ENCODE data around the gene MTUS2. TPM values are rescaled to one million over a fixed set of nuclear protein-coding genes. Genes with fewer than 3 reads are reported as not detected.

The MTUS2 gene
- total RNA-seq, 1 donor from 2014 or later, result not detected

DNA sequence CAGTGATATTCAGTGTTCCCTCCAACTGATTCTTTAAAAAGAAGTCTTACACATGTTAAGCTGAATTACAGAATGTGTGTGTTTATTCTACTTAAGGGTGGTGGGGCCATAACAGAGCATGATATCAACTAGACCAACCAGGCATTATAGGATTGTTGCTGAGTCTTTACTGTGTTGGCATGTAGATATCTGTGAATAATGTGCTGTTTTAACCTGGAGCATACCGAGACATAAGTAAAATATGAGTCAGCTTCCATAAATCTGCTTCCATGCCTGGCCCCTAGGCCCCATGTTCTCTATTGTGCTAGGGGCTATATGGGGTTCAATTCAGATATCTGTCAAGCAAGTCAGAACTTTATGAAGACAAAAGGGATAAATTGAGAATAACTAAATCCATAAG, 295.7 kb downstream of the MTUS2 start:
- no peak for DNase-seq (ENCODE audit: low spot score)
- no peaks in the 10 kb centered on the region for H3K4me1 Mint-ChIP-seq (ENCODE audit: low read depth)
- intact Hi-C loops (cut with micrococcal nuclease), result no loop called here
- no peak overlapping the region for H3K4me3 Mint-ChIP-seq
- no peaks in the 10 kb centered on the region for H3K9me3 Mint-ChIP-seq
- no peak overlapping the region for H3K27ac Mint-ChIP-seq
- no peaks in the 10 kb centered on the region for H3K36me3 Mint-ChIP-seq (ENCODE audit: low read depth)
- H3K27me3 Mint-ChIP-seq (ENCODE audit: insufficient read depth), result no peaks in the 10 kb centered on the region

DNA sequence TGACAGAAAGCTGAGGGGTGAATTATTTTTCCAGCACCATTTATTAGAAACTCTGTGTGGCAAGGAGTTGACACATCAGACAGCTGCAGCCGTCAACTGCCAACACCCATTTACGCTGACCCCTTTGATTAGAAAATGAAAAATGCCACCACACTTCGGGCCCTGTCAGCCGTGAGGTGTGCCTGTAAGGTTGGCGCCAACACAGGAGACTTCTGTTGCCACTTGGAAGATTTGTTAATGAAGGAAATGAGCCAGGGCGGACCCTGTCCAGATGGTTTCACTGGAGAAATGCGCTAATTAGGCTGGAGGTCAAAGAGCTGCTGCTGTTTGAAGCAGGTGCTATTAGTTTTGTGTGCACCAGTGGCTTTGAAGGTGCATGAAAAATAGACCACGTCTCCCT, 297.5 kb downstream of the MTUS2 start:
- Mint-ChIP-seq H3K9me3 (no peaks in the 10 kb centered on the region), H3K27me3 (ENCODE audit: insufficient read depth) (no peaks in the 10 kb centered on the region), H3K27ac (no peak overlapping the region), H3K4me3 (no peak overlapping the region), H3K4me1 (ENCODE audit: low read depth) (no peaks in the 10 kb centered on the region), H3K36me3 (ENCODE audit: low read depth) (no peaks in the 10 kb centered on the region)
- DNase-seq (ENCODE audit: low spot score), result no peak
- intact Hi-C loops (cut with micrococcal nuclease), result no loop called here

DNA sequence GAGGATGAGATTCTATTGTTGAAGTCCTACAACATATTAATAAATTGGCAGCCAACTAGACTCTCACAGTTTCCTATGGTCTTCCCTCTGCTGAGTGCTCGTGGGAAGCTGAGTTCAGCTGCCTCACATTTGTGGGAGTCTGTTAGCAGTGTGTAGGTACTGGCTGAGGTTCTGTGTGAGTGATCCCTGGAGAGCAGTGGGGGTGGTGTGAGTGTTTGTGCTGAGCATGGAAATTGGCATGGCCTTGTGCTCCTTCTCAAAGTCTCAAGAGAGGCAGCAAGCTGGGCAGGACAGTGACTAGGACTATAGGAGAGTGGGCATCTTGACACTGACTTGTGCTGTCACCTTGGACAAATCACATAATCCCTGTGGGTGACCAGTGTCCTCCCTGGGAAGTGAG, 298.3 kb downstream of the MTUS2 start:
- H3K27ac Mint-ChIP-seq, result no peak overlapping the region
- H3K36me3 Mint-ChIP-seq (ENCODE audit: low read depth), result no peaks in the 10 kb centered on the region
- intact Hi-C loops (cut with micrococcal nuclease), result no loop called here

DNA sequence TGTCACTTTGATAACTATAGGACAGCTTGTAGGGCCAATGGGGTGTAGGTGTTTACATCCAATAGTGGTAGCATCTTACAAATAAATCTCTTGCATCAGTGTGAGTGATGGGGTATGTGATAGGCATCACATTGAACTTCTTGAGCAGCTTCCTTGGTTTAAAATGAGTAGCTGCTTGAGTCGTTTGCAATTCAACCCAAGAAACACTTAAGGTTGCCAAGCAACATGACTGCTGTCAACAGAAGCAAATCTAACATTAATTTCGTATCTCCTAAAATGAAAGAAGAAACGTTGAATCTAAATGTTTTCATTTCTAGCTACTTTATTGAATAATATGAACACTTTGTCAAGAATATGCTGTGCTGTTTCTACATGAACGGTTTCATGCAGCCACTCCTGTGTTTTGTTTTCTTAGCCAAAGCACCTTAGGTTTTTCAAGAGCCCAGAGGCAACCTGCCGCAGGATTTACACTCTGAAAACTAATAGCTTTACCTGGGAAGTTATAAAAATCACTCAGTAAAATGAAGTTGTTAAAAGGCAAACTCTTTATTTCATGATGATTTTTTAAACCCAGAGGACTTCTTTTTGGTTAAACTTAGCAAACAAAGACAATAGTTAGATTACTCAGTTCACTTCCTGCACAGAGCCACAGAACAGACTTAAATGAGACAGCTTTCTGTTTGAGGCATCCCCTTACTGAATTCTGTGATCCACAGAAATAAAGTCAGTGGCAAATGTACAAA, 305.2 kb downstream of the MTUS2 start:
- Mint-ChIP-seq H3K27me3 (ENCODE audit: insufficient read depth) (peaks cover 2% of the 10 kb centered on the region), H3K36me3 (ENCODE audit: low read depth) (no peaks in the 10 kb centered on the region), H3K4me3 (no peak overlapping the region), H3K4me1 (ENCODE audit: low read depth) (peaks cover 7% of the 10 kb centered on the region), H3K9me3 (peaks cover 7% of the 10 kb centered on the region), H3K27ac (peak overlapping the region; percentile 29)
- no peak for DNase-seq (ENCODE audit: low spot score)
- intact Hi-C loops (cut with micrococcal nuclease), result no loop called here

More for the DNA sequence above, 298.3 kb downstream of the MTUS2 start:
- DNase-seq (ENCODE audit: low spot score), result no peak
- no peak overlapping the region for H3K4me3 Mint-ChIP-seq
- no peaks in the 10 kb centered on the region for H3K4me1 Mint-ChIP-seq (ENCODE audit: low read depth)
- H3K27me3 Mint-ChIP-seq (ENCODE audit: insufficient read depth), result no peaks in the 10 kb centered on the region
- no peaks in the 10 kb centered on the region for H3K9me3 Mint-ChIP-seq

DNA sequence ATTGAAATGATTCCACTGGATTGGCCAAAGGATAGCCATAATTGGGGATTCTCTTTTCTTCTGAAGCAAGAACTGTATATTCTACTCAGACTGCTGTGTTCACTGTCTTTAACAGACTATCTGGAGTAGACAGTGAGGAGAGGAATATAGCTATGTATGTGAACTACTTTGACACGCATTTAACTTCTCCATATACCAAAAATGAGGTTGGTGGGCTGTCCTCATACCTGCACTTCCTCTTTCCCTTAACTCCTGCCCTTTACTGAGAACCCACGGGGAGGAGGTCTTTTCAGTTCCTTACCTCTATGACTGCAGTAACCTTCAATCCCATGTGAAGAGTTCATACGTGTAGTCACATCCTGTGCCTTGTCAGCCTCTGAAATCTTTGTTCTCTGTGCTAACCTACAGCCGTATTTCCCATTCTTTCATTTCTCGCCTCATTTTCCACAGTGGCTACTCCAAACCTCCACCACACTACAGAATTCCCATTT, 305.8 kb downstream of the MTUS2 start:
- H3K9me3 Mint-ChIP-seq, result peaks cover 7% of the 10 kb centered on the region
- peaks cover 2% of the 10 kb centered on the region for H3K27me3 Mint-ChIP-seq (ENCODE audit: insufficient read depth)
- peak overlapping the region; percentile 31 for H3K27ac Mint-ChIP-seq
- H3K4me1 Mint-ChIP-seq (ENCODE audit: low read depth), result peaks cover 7% of the 10 kb centered on the region
- H3K4me3 Mint-ChIP-seq, result no peak overlapping the region
- no peaks in the 10 kb centered on the region for H3K36me3 Mint-ChIP-seq (ENCODE audit: low read depth)
- DNase-seq (ENCODE audit: low spot score), result no peak
- intact Hi-C loops (cut with micrococcal nuclease), result no loop called here

DNA sequence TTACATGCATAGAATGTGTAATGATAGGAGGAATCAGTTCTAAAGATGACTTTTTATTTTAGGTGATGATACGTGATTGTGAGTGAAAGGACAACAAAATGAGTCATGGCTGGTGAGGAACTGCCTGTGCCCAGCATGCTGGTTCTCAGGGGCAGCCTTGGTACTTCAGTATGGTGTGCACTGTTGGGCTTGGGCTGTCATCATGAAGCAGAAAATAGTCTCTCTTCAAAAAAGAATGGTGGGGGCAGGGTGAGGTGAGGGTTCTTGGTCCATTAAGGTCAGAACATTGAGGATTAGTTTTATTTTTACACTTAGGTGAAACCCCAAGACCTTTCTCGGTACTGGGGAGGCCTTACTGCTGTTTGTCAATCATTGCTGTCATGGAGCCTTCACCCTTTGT, 309.5 kb downstream of the MTUS2 start:
- peaks cover 7% of the 10 kb centered on the region for H3K9me3 Mint-ChIP-seq
- no peak for DNase-seq (ENCODE audit: low spot score)

DNA sequence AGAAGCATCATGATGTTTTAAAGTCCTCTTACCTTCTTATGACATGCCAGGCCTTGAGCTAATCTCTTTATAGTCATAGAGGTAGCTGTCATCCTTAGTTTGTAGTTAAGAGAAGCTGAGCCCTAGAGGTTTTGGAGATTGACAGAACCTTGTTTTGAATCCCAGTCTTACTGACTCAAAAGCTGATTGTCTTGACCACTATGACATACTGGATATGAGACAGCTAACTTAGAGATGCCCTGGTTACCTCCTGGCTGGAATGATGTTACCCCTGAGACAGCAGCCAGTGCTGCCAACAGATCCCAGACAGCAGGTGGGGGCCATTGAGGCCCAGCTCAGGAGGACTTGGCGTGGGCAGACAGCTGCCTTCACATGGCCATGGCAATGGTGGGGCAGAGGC, 311.0 kb downstream of the MTUS2 start:
- Mint-ChIP-seq H3K4me1 (ENCODE audit: low read depth) (peaks cover 3% of the 10 kb centered on the region), H3K4me3 (no peak overlapping the region), H3K9me3 (peaks cover 7% of the 10 kb centered on the region), H3K27me3 (ENCODE audit: insufficient read depth) (peaks cover 2% of the 10 kb centered on the region), H3K36me3 (ENCODE audit: low read depth) (no peaks in the 10 kb centered on the region), H3K27ac (no peak overlapping the region)
- intact Hi-C loops (cut with micrococcal nuclease), result no loop called here
- DNase-seq (ENCODE audit: low spot score), result no peak

More for the DNA sequence above, 309.5 kb downstream of the MTUS2 start:
- H3K27ac Mint-ChIP-seq, result no peak overlapping the region
- intact Hi-C loops (cut with micrococcal nuclease), result no loop called here
- H3K27me3 Mint-ChIP-seq (ENCODE audit: insufficient read depth), result peaks cover 2% of the 10 kb centered on the region
- peaks cover 7% of the 10 kb centered on the region for H3K4me1 Mint-ChIP-seq (ENCODE audit: low read depth)
- no peaks in the 10 kb centered on the region for H3K36me3 Mint-ChIP-seq (ENCODE audit: low read depth)
- no peak overlapping the region for H3K4me3 Mint-ChIP-seq

DNA sequence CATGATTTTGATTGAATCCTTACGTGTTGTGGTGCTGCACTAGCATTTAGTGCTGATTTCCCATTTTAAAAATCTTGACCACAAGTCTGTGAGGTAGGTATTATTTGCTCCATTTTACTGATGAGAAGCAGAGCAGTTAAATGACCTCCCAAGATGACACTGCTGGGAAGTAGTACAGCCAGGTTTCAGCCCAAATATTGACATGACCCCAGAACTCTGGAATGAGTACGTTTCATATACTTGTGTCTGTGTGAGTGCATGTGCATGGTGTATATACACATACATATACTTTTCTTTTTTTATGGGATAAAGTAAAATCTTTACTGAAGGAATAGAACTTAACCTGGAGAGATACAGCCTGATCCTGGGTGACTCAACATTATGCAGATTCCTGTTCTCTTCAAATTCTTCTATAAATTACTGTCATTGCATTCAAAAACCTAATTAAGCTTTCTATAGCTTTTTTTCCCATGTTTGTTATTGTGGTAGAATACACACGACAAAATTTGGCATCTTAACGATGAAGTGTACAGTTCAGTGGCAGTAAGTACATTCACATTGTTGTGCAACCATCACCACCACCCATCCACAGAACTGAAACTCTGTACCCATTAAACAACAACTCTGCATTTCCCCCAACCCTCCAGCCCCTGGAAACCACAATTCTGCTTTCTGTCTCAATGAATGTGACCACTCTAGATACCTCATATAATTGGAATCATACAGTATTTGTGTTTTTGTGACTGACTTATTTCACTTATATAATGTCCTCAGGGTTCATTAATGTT, 311.9 kb downstream of the MTUS2 start:
- Mint-ChIP-seq H3K27me3 (ENCODE audit: insufficient read depth) (peaks cover under 1% of the 10 kb centered on the region), H3K36me3 (ENCODE audit: low read depth) (no peaks in the 10 kb centered on the region), H3K27ac (no peak overlapping the region), H3K4me1 (ENCODE audit: low read depth) (no peaks in the 10 kb centered on the region), H3K9me3 (peaks cover 8% of the 10 kb centered on the region), H3K4me3 (no peak overlapping the region)
- intact Hi-C loops (cut with micrococcal nuclease), result no loop called here
- no peak for DNase-seq (ENCODE audit: low spot score)

DNA sequence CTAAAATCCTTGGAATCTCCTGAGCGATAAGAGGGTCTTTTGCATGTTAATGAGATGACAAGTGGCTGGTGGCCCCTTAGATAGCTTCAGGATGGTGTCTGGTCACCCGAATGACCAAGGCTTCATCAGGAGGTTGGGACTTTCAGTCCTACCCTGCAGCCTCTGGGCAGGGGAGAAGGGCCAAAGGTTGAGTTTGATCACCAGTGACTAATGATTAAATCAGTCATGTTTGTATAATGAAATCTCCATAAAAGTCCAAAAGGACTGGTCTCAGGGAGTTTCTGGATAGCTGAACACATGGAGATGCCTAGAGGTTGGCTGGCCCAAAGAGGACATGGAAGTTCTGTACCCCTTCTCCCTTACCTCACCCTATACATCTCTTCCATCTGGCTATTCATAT, 316.2 kb downstream of the MTUS2 start:
- Mint-ChIP-seq H3K9me3 (peaks cover 5% of the 10 kb centered on the region), H3K27ac (no peak overlapping the region), H3K4me3 (no peak overlapping the region), H3K36me3 (ENCODE audit: low read depth) (no peaks in the 10 kb centered on the region), H3K27me3 (ENCODE audit: insufficient read depth) (no peaks in the 10 kb centered on the region), H3K4me1 (ENCODE audit: low read depth) (no peaks in the 10 kb centered on the region)
- intact Hi-C loops (cut with micrococcal nuclease), result no loop called here
- DNase-seq (ENCODE audit: low spot score), result no peak

DNA sequence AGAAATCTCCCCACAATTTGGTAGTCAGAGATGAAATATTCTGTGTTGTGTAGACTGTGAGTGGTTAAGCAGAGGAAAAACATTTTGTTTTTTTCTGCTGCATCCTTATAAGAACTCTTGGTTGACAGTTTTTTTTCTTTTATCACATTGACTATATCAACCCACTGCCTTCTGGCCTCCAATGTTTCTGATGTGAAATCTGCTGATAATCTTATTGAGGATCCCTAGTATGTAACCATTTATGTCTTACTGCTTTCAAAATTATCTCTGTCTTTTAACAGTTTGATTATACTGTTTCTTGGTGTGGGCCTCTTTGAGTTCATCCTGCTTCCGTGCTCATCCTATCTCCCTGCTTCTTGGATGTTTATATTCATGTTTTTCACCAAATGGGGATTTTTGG, 316.9 kb downstream of the MTUS2 start:
- no peak overlapping the region for H3K27ac Mint-ChIP-seq
- no peak overlapping the region for H3K4me3 Mint-ChIP-seq
- H3K4me1 Mint-ChIP-seq (ENCODE audit: low read depth), result no peaks in the 10 kb centered on the region
- no peaks in the 10 kb centered on the region for H3K36me3 Mint-ChIP-seq (ENCODE audit: low read depth)
- no peaks in the 10 kb centered on the region for H3K27me3 Mint-ChIP-seq (ENCODE audit: insufficient read depth)
- intact Hi-C loops (cut with micrococcal nuclease), result no loop called here
- no peak for DNase-seq (ENCODE audit: low spot score)
- H3K9me3 Mint-ChIP-seq, result peaks cover 5% of the 10 kb centered on the region

DNA sequence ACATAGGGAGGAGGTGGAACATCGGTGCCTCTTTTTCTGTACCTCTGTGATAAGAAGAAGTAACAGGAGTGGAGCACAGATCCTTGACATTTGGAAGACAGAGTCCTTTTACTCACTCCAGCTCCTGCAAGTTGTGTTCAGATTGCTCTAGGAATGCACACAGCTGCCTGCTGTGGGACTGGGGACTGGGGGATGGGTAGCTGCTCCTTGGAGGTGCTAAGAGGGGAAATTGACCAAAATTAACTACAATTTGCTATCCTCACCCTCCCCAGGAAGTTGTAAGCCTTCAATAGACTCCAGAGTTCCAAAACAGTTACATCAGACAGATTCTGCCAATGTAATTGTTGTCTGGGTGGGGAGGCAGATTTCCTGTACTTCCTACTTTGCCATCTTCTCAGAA, 317.9 kb downstream of the MTUS2 start:
- no peaks in the 10 kb centered on the region for H3K4me1 Mint-ChIP-seq (ENCODE audit: low read depth)
- DNase-seq (ENCODE audit: low spot score), result no peak
- no peaks in the 10 kb centered on the region for H3K36me3 Mint-ChIP-seq (ENCODE audit: low read depth)
- no peaks in the 10 kb centered on the region for H3K27me3 Mint-ChIP-seq (ENCODE audit: insufficient read depth)
- H3K4me3 Mint-ChIP-seq, result no peak overlapping the region
- no peak overlapping the region for H3K27ac Mint-ChIP-seq
- intact Hi-C loops (cut with micrococcal nuclease), result no loop called here
- peaks cover 5% of the 10 kb centered on the region for H3K9me3 Mint-ChIP-seq

DNA sequence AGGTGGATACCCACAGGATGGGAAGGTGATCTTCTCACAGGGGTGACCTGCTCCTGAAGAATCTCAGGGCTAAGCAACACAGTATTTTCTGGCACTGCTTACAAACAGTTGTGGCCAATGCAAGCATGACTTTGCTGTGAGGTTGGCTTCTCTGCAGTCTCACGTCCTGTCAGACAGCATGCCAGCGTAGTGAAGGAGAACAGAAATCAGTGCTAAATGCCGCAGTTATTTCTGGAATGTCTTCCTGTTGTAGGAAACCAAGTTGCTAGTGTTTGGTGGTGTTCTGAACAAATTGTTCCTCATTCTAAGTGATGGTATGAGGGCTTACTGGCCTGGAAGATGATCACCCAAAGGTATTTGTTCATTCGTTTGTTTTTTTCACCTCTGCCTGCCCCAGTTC, 320.1 kb downstream of the MTUS2 start:
- no peak overlapping the region for H3K4me3 Mint-ChIP-seq
- peaks cover 5% of the 10 kb centered on the region for H3K9me3 Mint-ChIP-seq
- no peaks in the 10 kb centered on the region for H3K4me1 Mint-ChIP-seq (ENCODE audit: low read depth)
- no peaks in the 10 kb centered on the region for H3K36me3 Mint-ChIP-seq (ENCODE audit: low read depth)
- DNase-seq (ENCODE audit: low spot score), result no peak
- H3K27ac Mint-ChIP-seq, result no peak overlapping the region
- intact Hi-C loops (cut with micrococcal nuclease), result no loop called here
- no peaks in the 10 kb centered on the region for H3K27me3 Mint-ChIP-seq (ENCODE audit: insufficient read depth)

DNA sequence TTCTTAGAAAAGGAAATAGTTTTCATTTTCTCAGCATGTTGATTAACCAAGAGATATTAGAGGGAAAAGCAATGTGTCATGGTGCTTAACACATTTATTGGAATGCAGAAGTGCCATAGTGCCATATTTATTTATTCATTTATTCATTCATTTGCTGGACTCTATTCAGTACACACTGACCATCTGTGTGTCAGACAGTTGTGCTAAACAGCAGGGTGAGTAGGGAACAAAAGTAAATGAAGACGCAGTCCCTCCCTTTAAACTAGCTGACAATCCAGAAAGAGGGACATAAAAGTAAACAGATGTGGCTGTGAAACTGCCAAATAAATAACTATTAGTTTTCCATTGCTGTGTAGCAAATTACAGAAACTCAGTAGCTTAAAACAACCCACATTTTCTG, 323.7 kb downstream of the MTUS2 start:
- peaks cover 3% of the 10 kb centered on the region for H3K27me3 Mint-ChIP-seq (ENCODE audit: insufficient read depth)
- H3K27ac Mint-ChIP-seq, result no peak overlapping the region
- H3K36me3 Mint-ChIP-seq (ENCODE audit: low read depth), result no peaks in the 10 kb centered on the region
- intact Hi-C loops (cut with micrococcal nuclease), result no loop called here
- no peak for DNase-seq (ENCODE audit: low spot score)
- no peak overlapping the region for H3K4me3 Mint-ChIP-seq
- no peaks in the 10 kb centered on the region for H3K9me3 Mint-ChIP-seq
- H3K4me1 Mint-ChIP-seq (ENCODE audit: low read depth), result no peaks in the 10 kb centered on the region
